RKO (cell line): ENCODE measurements around the gene PZP.
"Not testable (repeated sequence)": the region's sequence is repeated elsewhere in the genome, so short reads cannot be mapped to it uniquely, and the experiment has no call there.

Source experiments
- DNase-seq: peaks from one replicate; pipeline ENCODE4 v3.0.0-alpha.2; 2016; ENCODE audit warnings: low spot score

PZP gene

DNA sequence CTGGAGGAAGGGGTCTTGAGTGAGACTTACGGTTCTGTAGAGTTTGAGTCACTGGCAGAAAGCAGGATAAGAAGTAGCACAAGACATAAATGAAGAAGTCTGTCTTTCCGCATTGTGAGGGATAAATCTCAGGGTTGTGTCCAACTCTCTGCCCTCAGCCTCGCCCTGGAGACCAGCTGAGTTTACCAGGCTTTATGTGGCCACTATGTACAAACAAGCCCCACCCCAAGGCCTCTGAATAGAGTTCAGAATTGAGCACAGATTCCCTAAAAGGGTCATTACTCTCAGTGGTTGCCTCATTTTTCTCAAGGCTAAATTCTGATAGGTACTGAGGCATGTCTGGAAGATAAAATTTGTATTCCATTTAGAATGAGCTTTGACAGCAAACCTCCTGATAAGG, at the start of gene PZP:
Gene PZP, minus strand, starts transcription at position 167 of the 400 bp plus-strand sequence. Its CDS starts 54 bp downstream, at position 113.
- DNase-seq, result no peak

GRCh38 chr12:9256758-9257405, 48.7 kb upstream of the PZP start:
- no peak for DNase-seq

DNA sequence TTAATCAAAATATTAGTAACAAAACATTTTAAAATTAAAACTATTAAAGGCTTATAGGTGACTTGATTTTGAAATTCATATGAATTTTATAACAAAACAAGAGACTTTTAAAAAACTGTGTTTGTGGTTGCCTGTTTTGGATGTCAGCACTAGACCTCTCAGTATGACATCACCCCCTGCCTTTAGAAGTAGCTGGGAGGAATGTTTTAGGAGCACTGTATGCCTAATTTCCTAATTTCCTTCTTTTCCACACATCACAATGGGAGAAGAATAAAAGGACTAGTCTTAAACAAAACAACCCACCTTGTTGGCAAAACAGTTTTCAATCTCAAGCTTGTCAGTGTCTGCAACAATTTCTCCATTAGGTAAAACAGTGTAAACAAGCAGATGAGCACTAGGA, 48.1 kb upstream of the PZP start:
- no peak for DNase-seq

GRCh38 chr12:9255837-9256236, 47.6 kb upstream of the PZP start:
- DNase-seq, result no peak

GRCh38 chr12:9253464-9253863, 45.3 kb upstream of the PZP start:
- DNase-seq, result no peak

- not testable (repeated sequence) for DNase-seq
These were observed 44.6 kb upstream of the PZP start for GRCh38 chr12:9252791-9253190.

GRCh38 chr12:9252256-9252655, 44.1 kb upstream of the PZP start:
- DNase-seq, result no peak

DNA sequence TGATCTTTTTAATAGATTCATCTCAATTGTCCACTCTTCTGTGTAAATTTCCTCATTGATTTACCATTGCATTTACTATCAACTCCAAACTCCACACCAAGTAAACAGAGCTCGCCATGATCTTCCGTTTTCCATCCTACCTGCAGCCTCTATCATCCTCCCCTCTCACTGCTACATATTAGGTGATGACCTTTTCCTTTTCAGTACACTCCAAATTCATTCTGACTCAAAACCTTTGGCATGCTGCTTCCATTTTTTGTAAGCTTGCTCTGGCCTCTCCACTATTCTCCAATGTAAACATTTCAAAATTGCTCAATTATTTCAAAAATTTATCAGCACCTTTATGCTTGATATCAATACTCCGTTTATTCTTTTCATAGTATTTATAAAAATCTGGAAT, 40.2 kb upstream of the PZP start:
- DNase-seq, result no peak

- peak; percentile 30 for DNase-seq
These were observed 36.7 kb upstream of the PZP start for GRCh38 chr12:9244894-9245293.

DNA sequence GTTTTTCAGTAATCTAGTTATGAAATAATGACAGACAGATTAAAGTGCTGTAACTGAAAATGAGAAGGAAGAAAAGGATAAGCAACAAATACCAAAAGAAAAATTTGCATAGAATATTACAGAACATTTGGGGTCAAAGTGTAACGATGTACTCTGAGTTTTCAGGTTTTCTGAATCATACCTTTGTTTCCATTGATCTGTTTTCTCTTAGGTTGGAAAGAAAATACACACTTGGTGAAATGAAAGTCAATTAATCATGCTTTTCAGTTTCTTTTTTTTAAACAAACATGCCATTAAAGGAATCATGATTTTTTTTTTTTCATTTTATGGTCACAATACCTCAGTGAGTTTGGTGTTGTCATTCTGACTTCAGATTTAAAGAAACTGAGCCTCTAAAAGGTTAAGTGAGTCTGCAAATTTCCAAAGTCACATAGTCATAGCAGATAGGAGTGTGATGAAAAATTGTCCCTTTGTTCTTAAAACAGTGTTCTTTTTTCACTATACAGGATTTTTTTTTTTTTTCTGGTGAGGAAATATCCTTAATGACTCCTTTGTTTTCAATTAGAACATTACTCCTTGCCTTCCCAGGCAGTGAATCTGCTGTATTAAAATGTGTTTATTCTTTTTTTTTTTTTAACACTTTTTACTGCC, 35.9 kb upstream of the PZP start:
- DNase-seq, result no peak

DNA sequence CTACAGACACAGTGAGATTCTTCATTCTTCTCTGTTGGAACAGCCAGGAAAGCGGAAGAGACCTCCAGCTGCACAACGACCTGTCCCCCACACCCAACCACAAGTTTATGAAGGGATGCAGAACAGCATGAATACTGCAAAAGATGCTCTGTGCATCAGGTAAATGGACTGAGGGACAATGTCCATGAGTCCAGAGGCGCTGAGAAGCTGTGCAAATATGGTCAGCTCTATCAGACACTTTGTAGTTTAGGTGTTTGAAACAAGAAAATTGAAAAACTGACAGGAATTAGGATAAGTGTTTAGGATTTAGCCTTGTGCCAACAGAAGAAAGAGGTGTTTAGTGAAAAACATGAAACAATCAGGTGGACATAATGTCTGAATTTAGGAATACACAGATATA, 33.1 kb upstream of the PZP start:
- no peak for DNase-seq

- DNase-seq, result no peak
These were observed 32.6 kb upstream of the PZP start for GRCh38 chr12:9240776-9241175.

GRCh38 chr12:9240004-9240635, 31.9 kb upstream of the PZP start:
- DNase-seq, result not testable (repeated sequence)

DNA sequence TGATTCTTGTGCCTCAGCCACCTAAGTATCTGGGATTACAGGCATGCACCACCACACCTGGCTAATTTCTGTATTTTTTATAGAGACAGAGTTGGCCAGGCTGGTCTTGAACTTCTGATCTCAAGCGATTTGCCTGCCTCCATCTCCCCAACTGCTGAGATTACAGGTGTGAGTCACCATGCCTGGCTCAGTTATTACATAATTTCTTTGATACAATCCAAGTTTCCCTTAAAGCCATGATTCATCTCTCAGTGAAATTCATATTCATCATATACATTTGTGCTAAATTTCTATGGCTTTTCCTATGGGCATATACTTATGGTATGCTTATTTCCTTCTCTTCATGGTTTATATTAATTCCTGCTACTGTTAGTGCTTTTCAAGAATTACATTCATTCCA, 29.1 kb upstream of the PZP start:
- no peak for DNase-seq

- no peak for DNase-seq
These were observed 27.3 kb upstream of the PZP start for GRCh38 chr12:9235519-9235918.

DNA sequence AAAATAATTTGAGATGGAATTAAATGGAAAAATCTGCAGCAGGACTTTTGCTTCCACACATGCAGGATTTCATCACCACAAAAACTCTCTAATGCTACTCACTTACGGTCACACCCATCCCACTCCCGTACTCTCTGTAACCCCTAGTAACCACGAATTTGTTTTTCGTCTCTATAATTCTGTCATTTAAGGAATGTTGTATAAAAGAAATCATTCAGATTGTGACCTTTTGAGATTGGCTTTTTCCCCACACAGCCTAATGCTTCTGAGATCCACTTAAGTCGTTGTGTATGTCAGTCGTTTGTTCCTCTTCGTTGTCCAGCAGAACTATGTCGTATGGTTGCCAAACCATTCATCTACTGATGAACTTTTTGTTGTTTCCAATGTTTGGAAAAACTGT, 19.8 kb upstream of the PZP start:
- DNase-seq, result no peak

GRCh38 chr12:9223830-9224229, 15.6 kb upstream of the PZP start:
- no peak for DNase-seq

- DNase-seq, result no peak
These were observed 13.3 kb upstream of the PZP start for GRCh38 chr12:9221483-9221882.

GRCh38 chr12:9221011-9221410, 12.8 kb upstream of the PZP start:
- not testable (repeated sequence) for DNase-seq

- no peak for DNase-seq
These were observed 6.3 kb upstream of the PZP start for GRCh38 chr12:9214534-9214933.

GRCh38 chr12:9211687-9212086, 3.5 kb upstream of the PZP start:
- DNase-seq, result no peak

- no peak for DNase-seq
These were observed 3.8 kb downstream of the PZP start for GRCh38 chr12:9204380-9204779.

- no peak for DNase-seq
These were observed 10.2 kb downstream of the PZP start for GRCh38 chr12:9198012-9198411.

GRCh38 chr12:9184276-9184675, 23.9 kb downstream of the PZP start:
- DNase-seq, result no peak
